HL-60 (cell line): ENCODE measurements around the gene FGF14.

Source experiments
- DNase-seq, 2 experiments: peaks; one replicate each; pipeline ENCODE4 v3.0.0-alpha.2; 2010 to 2020; ENCODE audit warnings: low read depth in 1 of 2, low spot score in 1 of 2
- H3K27ac ChIP-seq: fragments of 250-450 bp; sonication (Bioruptor Pico); replicated peaks from 2 replicates; pipeline ENCODE4 v1.5.1; 2020; ENCODE audit warnings: mild to moderate bottlenecking, moderate library complexity
- H3K27me3 ChIP-seq: fragments of 250-450 bp; sonication (Bioruptor Pico); 2 replicates; pipeline ENCODE4 v1.5.1; 2021; ENCODE audit warnings: mild to moderate bottlenecking, moderate library complexity; ENCODE audit not compliant: insufficient read depth, poor library complexity, severe bottlenecking
- H3K4me3 ChIP-seq: replicated peaks from 2 replicates; pipeline ENCODE4 v1.5.1; 2011; ENCODE audit warnings: mild to moderate bottlenecking, control low read depth, low read length; ENCODE audit not compliant: insufficient read depth
- GABPA ChIP-seq: IDR thresholded peaks from 2 replicates; pipeline ENCODE4 v1.6.1; 2012; ENCODE audit warnings: low read depth
- POLR2AphosphoS5 ChIP-seq: IDR thresholded peaks from 2 replicates; pipeline ENCODE4 v1.6.1; 2012; ENCODE audit warnings: low read depth
- REST ChIP-seq: IDR thresholded peaks from 2 replicates; pipeline ENCODE4 v1.6.1; 2012; ENCODE audit warnings: low read depth; ENCODE audit not compliant: insufficient replicate concordance
- SPI1 ChIP-seq: IDR thresholded peaks from 2 replicates; pipeline ENCODE4 v1.6.1; 2012; ENCODE audit warnings: low read depth, mild to moderate bottlenecking, borderline replicate concordance
- TF ChIP-seq, protein P1 (sequence below): IDR thresholded peaks from one replicate; pipeline ENCODE4 v1.5.1; 2011; ENCODE audit warnings: low read length, control low read depth, inconsistent platforms; ENCODE audit not compliant: insufficient read depth

Gene FGF14

GRCh38 chr13:101728021-101728420, 673.8 kb downstream of the FGF14 start:
- Histone ChIP-seq H3K27ac (no peak overlapping the region), H3K4me3 (no peak overlapping the region), H3K27me3 (no peaks in the 10 kb centered on the region)
- no peak for DNase-seq
- no peak for TF ChIP-seq GABPA
- TF ChIP-seq, protein P1, sequence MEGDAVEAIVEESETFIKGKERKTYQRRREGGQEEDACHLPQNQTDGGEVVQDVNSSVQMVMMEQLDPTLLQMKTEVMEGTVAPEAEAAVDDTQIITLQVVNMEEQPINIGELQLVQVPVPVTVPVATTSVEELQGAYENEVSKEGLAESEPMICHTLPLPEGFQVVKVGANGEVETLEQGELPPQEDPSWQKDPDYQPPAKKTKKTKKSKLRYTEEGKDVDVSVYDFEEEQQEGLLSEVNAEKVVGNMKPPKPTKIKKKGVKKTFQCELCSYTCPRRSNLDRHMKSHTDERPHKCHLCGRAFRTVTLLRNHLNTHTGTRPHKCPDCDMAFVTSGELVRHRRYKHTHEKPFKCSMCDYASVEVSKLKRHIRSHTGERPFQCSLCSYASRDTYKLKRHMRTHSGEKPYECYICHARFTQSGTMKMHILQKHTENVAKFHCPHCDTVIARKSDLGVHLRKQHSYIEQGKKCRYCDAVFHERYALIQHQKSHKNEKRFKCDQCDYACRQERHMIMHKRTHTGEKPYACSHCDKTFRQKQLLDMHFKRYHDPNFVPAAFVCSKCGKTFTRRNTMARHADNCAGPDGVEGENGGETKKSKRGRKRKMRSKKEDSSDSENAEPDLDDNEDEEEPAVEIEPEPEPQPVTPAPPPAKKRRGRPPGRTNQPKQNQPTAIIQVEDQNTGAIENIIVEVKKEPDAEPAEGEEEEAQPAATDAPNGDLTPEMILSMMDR = no peak
- no peak for TF ChIP-seq POLR2AphosphoS5
- no peak for TF ChIP-seq REST
- no peak for TF ChIP-seq SPI1

DNA sequence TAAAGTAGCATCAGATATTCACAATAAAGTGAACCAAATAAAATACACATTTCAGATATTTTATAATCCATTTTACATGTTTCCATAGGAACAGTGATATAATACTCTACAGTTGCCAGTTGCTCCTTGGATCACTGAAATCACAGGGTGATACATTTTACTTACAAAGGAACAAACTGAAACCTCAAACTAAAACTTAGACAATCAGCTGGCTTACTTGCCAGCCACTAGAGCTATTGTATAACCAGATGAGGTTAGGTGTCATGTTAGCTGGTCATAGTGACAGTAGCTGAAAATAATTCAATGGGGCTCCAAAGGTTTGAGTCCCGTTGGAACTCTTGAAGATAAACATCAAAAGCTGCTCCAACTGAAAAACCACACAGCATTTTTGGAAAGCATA, 674.7 kb downstream of the FGF14 start:
- TF ChIP-seq POLR2AphosphoS5 (no peak), REST (no peak), SPI1 (no peak), GABPA (no peak)
- TF ChIP-seq, protein P1 = no peak
- Histone ChIP-seq H3K27ac (no peak overlapping the region), H3K27me3 (no peaks in the 10 kb centered on the region), H3K4me3 (no peak overlapping the region)
- no peak for DNase-seq

DNA sequence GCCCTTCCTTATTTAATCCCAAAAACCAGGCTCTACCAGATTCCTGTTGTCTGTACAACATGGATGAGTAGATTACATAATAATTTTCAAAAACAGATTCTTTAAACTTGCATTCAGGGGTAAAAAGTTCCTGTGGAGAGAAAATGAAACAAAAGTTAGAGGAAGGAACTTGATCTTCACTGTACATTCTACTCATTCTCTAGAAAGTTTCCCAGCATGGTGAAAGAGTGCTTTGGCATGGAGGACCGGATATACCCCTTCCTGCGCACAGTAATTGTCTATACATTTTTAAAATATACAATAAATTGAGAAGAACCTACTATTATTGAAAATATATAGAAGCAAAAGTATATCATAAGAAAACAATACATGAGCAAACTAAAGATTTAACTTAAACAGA, 675.2 kb downstream of the FGF14 start:
- TF ChIP-seq SPI1 (no peak), GABPA (no peak)
- no peak overlapping the region for H3K4me3 ChIP-seq
- no peak for DNase-seq
- no peak overlapping the region for H3K27ac ChIP-seq
- no peaks in the 10 kb centered on the region for H3K27me3 ChIP-seq

DNA sequence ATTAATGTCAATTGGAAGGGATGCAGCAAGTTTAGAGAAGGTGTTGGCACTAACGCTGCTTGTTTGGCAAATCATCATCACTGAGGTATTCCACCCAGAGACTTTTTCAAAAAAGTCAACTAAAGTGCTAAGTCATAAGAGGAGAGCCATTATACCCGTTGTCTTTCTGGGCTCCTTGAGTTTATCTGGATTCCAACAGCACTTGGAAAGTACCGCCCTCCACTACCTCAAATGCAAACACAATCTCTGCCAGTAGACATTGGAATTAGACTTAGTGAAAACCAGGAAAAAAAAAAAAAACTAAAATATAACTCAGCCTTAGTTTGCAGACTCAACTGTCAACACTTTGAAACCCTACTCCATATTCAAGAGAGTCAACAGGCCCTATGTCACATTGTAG, 683.4 kb downstream of the FGF14 start:
- Histone ChIP-seq H3K27me3 (no peaks in the 10 kb centered on the region), H3K4me3 (no peak overlapping the region), H3K27ac (no peak overlapping the region)
- TF ChIP-seq, protein P1 = no peak
- no peak for TF ChIP-seq REST
- TF ChIP-seq POLR2AphosphoS5 = no peak
- no peak for TF ChIP-seq SPI1
- no peak for TF ChIP-seq GABPA
- DNase-seq = no peak
